Ovary (tissue), 9 donors: ENCODE measurements around the gene HOXB2. TPM values are rescaled to one million over a fixed set of nuclear protein-coding genes. Genes with fewer than 3 reads are reported as not detected.

Experiments used
- DNase-seq, 5 donors: peaks; one replicate each; pipeline ENCODE4 v3.0.0-alpha.2; 2019 to 2020
- H3K27ac ChIP-seq, 2 donors: fragments of 200-600 bp; one replicate each; pipeline versions ENCODE4 v1.5.1 to v1.8.0; 2019 to 2022
- H3K27me3 ChIP-seq: fragments of 200-600 bp; one replicate; pipeline ENCODE4 v1.8.0; 2022
- H3K36me3 ChIP-seq: fragments of 200-600 bp; sonication (generic); one replicate; pipeline ENCODE4 v1.5.1; 2019
- H3K4me1 ChIP-seq: one replicate; pipeline ENCODE4 v1.8.1; 2013; ENCODE audit warnings: mild to moderate bottlenecking, moderate library complexity; ENCODE audit not compliant: insufficient read depth
- H3K4me3 ChIP-seq: fragments of 200-600 bp; sonication (generic); one replicate; pipeline ENCODE4 v1.5.1; 2017
- H3K9me3 ChIP-seq, 2 donors: fragments of 200-600 bp in 1 of 2; sonication (generic) in 1 of 2; one replicate each; pipeline versions ENCODE4 v1.5.1 to v1.8.1; 2013 to 2019; ENCODE audit warnings: mild to moderate bottlenecking in 1 of 2, moderate library complexity in 1 of 2
- CTCF ChIP-seq, 3 donors: fragments of 450-650 bp in 2 of 3; fragments of 200-600 bp in 1 of 3; IDR thresholded peaks; one replicate each; pipeline versions ENCODE4 v1.5.1 to v1.8.0; 2016 to 2022; ENCODE audit warnings: antibody characterized with exemption in 3 of 3, mild to moderate bottlenecking in 1 of 3
- EP300 ChIP-seq: sonication (generic); formaldehyde crosslinking; IDR thresholded peaks from one replicate; pipeline ENCODE4 v1.6.1; 2017; ENCODE audit warnings: antibody characterized with exemption
- POLR2A ChIP-seq: fragments of 450-650 bp; IDR thresholded peaks from one replicate; pipeline ENCODE4 v1.6.1; 2017; ENCODE audit warnings: antibody characterized with exemption, mild to moderate bottlenecking, moderate library complexity
- WGBS, 3 donors: extraction: QIAGEN DNeasy Blood & Tissue Kit in 1 of 3; methylation state at CpG; one replicate each; pipeline versions ENCODE4 v1.1.5 to v1.1.7; 2013 to 2017; 5-methylcytosine and 5-hydroxymethylcytosine counted together
- intact Hi-C, 4 donors: fragments of 100-400 bp; cut with DNase I; formaldehyde crosslinking; loops; one replicate each; pipeline versions ENCODE4 v1.11.0 to v1.15.1; 2022 to 2023
- polyA plus RNA-seq, 2 donors: library from polyadenylated mRNA; stranded (reverse); fragments of 200-250 nt in 1 of 2; fragments of 350-450 nt in 1 of 2; fragmentation: Illumina TruSeq in 1 of 2; extraction: RNeasy Lipid Tissue Mini Kit (QIAGEN cat#74804) in 1 of 2; gene quantifications; one replicate each; pipeline ENCODE4 v1.2.3, GENCODE V29; 2013 to 2014
- total RNA-seq, 7 donors: library from RNA; depleted of rRNA in 2 of 7; stranded (reverse); fragments of >200 nt in 2 of 7; fragmentation: NEBNext Ultra II Directional in 3 of 7; extraction: Animal tissue kit (Norgen Biotek cat#: 25700) in 3 of 7; gene quantifications; one replicate each; pipeline versions ENCODE4 v1.1.0 to v1.2.4, GENCODE V29; 2016 to 2023
- donor health status: DM: no; HTN: no; CAD: no; lungs with moderate emphysema.
- donor health status: DM: no; HTN: no; CAD: no.
- donor health status: Bipolar disorder and iron deficiency.
- donor health status: DM: yes; HTN: yes; CAD: no.
- donor health status: DM: no; HTN: no; CAD: no.
- donor health status: DM: yes; HTN: yes; CAD: no.

HOXB2 gene
- total and polyA plus RNA-seq, 9 donors, result 1.2 to 24.5 (median 7.0) TPM

- Histone ChIP-seq H3K36me3 (no peaks in the 10 kb centered on the region), H3K4me3 (no peak overlapping the region), H3K27me3 (no peaks in the 10 kb centered on the region), H3K4me1 (no peaks in the 10 kb centered on the region), H3K9me3 (no peaks in the 10 kb centered on the region), H3K27ac (no peak overlapping the region)
- DNase-seq, result no peak
- TF ChIP-seq POLR2A (no peak), CTCF (IDR thresholded peaks at IDR 0.05) (no peak), EP300 (no peak)
- 28 to 63% (median 29%) methylated on average over 36 to 37 of the region's 37 CpGs for WGBS, 3 donors
- intact Hi-C loops, result no loop called here
These were observed 14.6 kb downstream of the HOXB2 start for GRCh38 chr17:48530208-48530886.

- no peak for DNase-seq
- H3K9me3 ChIP-seq, result no peaks in the 10 kb centered on the region
- H3K36me3 ChIP-seq, result no peaks in the 10 kb centered on the region
- WGBS, 3 donors, result 72 to 92% (median 75%) methylated on average over 11 of the region's 11 CpGs
- no peaks in the 10 kb centered on the region for H3K27me3 ChIP-seq
- intact Hi-C loops, result no loop called here
- no peak overlapping the region for H3K4me3 ChIP-seq
- no peak for TF ChIP-seq POLR2A
- no peak for TF ChIP-seq EP300
- TF ChIP-seq CTCF (IDR thresholded peaks at IDR 0.05), result no peak
- no peak overlapping the region for H3K27ac ChIP-seq
- no peaks in the 10 kb centered on the region for H3K4me1 ChIP-seq
These were observed 15.3 kb downstream of the HOXB2 start for GRCh38 chr17:48529683-48530009.

GRCh38 chr17:48528936-48529682, 15.8 kb downstream of the HOXB2 start:
- WGBS, 3 donors, result 71 to 85% (median 71%) methylated on average over 11 of the region's 11 CpGs
- H3K27ac ChIP-seq, result no peak overlapping the region
- no peaks in the 10 kb centered on the region for H3K4me1 ChIP-seq
- no peak for DNase-seq
- H3K4me3 ChIP-seq, result no peak overlapping the region
- no peaks in the 10 kb centered on the region for H3K9me3 ChIP-seq
- no peaks in the 10 kb centered on the region for H3K36me3 ChIP-seq
- H3K27me3 ChIP-seq, result no peaks in the 10 kb centered on the region
- intact Hi-C loops, result no loop called here
- TF ChIP-seq POLR2A, result no peak
- TF ChIP-seq CTCF (IDR thresholded peaks at IDR 0.05), result no peak
- TF ChIP-seq EP300, result no peak

GRCh38 chr17:48528153-48528935, 16.6 kb downstream of the HOXB2 start:
- WGBS, 3 donors, result 45 to 64% (median 51%) methylated on average over 7 of the region's 7 CpGs
- H3K27ac ChIP-seq, result no peak overlapping the region
- H3K9me3 ChIP-seq, result no peaks in the 10 kb centered on the region
- no peaks in the 10 kb centered on the region for H3K36me3 ChIP-seq
- H3K27me3 ChIP-seq, result no peaks in the 10 kb centered on the region
- no peaks in the 10 kb centered on the region for H3K4me1 ChIP-seq
- no peak for TF ChIP-seq CTCF (IDR thresholded peaks at IDR 0.05)
- TF ChIP-seq EP300, result no peak
- TF ChIP-seq POLR2A, result no peak
- H3K4me3 ChIP-seq, result no peak overlapping the region
- intact Hi-C loops, result no loop called here
- DNase-seq, result no peak
